ENCODE results near the gene SRR.
"Not testable (repeated sequence)": the region's sequence is repeated elsewhere in the genome, so short reads cannot be mapped to it uniquely, and the experiment has no call there.

The SRR gene

DNA sequence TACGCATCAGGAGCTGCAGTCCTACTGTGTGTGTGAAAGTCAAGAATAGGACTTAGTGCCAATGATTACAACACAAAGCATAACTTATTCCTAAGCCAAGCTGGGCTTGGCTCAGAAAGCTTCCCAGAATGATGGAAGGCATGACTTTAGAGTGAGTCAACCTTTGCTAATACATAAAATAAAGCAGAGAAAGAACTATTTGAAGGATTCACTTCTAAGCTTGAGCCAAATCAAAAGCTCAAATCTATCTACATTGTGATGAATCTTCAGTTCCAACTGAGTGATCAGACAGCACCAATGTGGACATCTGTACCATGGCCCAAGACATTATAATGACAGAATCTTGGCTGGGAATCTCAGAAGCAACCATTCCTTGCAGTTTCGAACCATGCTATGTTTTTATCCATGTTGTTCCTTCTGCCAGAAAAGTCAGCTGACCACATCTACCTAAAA lies 41.6 kb upstream of the SRR start:
- Histone ChIP-seq H3K4me2 (ENCODE audit: insufficient read depth, low read length) (no peak overlapping the region), H3K79me2 (ENCODE audit: insufficient read depth, low read length) (peaks cover 54% of the 10 kb centered on the region), H3K9me3 (ENCODE audit: insufficient read depth, low read length, severe bottlenecking) (no peaks in the 10 kb centered on the region), H3K36me3 (ENCODE audit: insufficient read depth, low read length) (peaks cover 41% of the 10 kb centered on the region), H3K27ac (ENCODE audit: low read length) (peak overlapping the region; percentile 5; the same call in 1 of the 2 replicates), H3K27me3 (ENCODE audit: insufficient read depth, low read length, poor library complexity) (no peaks in the 10 kb centered on the region), H4K20me1 (ENCODE audit: insufficient read depth, low read length) (no peaks in the 10 kb centered on the region), H3K9ac (ENCODE audit: low read depth, low read length) (no peak overlapping the region), H2AFZ (ENCODE audit: low read depth, low read length) (no peak overlapping the region), H3K4me1 (ENCODE audit: insufficient read depth, low read length) (peaks cover 45% of the 10 kb centered on the region), H3K4me3 (ENCODE audit: low read depth in 1 of 2, low read length in 2 of 2) (no peak overlapping the region)
- no peak for DNase-seq
- ATAC-seq (ENCODE audit: insufficient read depth, low read depth), result no peak
- TF ChIP-seq, protein P1, sequence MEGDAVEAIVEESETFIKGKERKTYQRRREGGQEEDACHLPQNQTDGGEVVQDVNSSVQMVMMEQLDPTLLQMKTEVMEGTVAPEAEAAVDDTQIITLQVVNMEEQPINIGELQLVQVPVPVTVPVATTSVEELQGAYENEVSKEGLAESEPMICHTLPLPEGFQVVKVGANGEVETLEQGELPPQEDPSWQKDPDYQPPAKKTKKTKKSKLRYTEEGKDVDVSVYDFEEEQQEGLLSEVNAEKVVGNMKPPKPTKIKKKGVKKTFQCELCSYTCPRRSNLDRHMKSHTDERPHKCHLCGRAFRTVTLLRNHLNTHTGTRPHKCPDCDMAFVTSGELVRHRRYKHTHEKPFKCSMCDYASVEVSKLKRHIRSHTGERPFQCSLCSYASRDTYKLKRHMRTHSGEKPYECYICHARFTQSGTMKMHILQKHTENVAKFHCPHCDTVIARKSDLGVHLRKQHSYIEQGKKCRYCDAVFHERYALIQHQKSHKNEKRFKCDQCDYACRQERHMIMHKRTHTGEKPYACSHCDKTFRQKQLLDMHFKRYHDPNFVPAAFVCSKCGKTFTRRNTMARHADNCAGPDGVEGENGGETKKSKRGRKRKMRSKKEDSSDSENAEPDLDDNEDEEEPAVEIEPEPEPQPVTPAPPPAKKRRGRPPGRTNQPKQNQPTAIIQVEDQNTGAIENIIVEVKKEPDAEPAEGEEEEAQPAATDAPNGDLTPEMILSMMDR (IDR thresholded peaks at IDR 0.05; ENCODE audit: borderline replicate concordance, extremely low read depth, low read length, poor library complexity, severe bottlenecking), result no peak
- TF ChIP-seq EZH2 (IDR thresholded peaks at IDR 0.05; ENCODE audit: borderline replicate concordance, low read depth, low read length, severe bottlenecking), result no peak

DNA sequence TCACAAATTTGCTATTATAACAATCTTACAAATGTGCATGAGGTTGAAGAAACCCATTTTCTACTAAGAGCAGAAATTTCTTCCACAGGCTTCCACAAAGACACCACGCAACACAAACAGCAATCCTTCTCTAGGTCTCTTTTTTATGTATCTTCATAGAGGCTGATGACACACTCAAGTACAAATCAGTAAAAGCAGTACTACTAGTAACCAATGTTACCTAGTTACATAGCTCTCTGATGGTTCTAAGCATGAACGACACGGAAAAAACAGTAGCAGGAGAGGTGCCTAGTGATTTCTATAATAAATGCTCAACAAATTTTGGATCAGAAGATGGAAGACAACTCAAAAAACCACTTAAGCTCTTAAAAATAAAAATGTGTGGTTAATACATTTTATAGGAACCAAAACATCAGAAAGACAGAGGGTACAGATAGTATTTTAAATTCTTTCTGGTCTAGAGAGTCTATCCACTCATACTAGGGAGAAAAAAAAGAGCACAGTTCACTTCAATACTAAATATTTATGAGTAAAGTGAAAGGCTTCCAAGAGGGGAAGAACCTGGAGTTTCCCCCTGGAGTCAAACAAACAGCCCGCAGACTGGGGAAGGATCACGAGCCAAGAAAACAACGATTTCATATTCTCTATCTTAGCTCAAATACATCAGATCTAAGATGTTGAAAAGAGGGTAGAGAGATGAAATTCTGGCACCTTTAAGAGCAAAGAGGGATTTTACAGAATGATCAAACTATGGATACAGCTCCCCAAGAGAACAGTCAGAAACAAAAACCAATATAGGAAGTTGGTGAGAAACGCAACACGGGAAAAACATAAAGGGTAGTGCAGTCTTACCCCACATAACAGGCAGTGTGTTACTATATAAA lies 40.3 kb upstream of the SRR start:
- Histone ChIP-seq H3K4me3 (ENCODE audit: low read depth in 1 of 2, low read length in 2 of 2) (no peak overlapping the region), H2AFZ (ENCODE audit: low read depth, low read length) (no peak overlapping the region), H3K27me3 (ENCODE audit: insufficient read depth, low read length, poor library complexity) (no peaks in the 10 kb centered on the region), H3K9ac (ENCODE audit: low read depth, low read length) (no peak overlapping the region), H3K27ac (ENCODE audit: low read length) (peak overlapping the region; percentile 56; the same call in 1 of the 2 replicates), H3K4me2 (ENCODE audit: insufficient read depth, low read length) (no peak overlapping the region), H4K20me1 (ENCODE audit: insufficient read depth, low read length) (no peaks in the 10 kb centered on the region), H3K4me1 (ENCODE audit: insufficient read depth, low read length) (peaks cover 57% of the 10 kb centered on the region), H3K36me3 (ENCODE audit: insufficient read depth, low read length) (peaks cover 37% of the 10 kb centered on the region), H3K79me2 (ENCODE audit: insufficient read depth, low read length) (peaks cover 52% of the 10 kb centered on the region), H3K9me3 (ENCODE audit: insufficient read depth, low read length, severe bottlenecking) (no peaks in the 10 kb centered on the region)
- DNase-seq (no peak), ATAC-seq (ENCODE audit: insufficient read depth, low read depth) (no peak)
- TF ChIP-seq, protein P1 (IDR thresholded peaks at IDR 0.05; ENCODE audit: borderline replicate concordance, extremely low read depth, low read length, poor library complexity, severe bottlenecking), result no peak
- TF ChIP-seq EZH2 (IDR thresholded peaks at IDR 0.05; ENCODE audit: borderline replicate concordance, low read depth, low read length, severe bottlenecking), result no peak

DNA sequence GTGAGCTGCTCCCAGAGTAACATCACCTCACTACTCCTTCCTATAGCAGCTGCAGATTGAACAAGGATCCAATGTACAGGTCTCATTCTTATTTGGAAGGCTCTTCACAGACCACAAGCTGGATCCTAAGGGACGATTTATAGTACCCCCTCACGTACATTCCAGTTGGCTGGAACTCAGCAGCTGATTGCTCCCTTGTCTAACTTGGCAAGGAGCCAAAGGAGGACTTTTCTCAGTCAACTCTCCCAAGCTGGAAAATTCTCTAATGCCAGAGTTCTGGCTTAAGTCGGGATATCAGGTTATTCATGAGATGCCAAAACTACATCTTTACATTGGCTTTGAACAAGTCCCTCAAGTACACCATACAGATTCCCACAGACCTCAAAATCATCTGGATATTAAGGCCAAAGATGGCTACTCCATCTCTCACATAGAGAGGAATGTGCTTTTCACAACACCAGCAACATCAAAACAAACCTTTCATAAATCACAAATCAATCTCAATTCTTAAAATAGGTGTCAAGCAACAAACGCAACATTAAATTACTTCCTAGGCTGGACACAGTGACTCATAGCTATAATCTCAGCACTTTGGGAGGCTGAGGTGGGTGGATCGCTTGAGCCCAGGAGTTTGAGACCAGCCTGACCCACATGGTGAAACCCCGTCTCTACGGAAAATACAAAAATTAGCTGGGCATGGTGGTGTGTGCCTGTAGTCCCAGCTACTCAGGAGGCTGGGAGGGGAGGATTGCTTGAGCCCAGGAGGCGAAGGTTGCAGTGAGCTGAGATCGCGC lies 39.5 kb upstream of the SRR start:
- no peaks in the 10 kb centered on the region for H3K27me3 ChIP-seq (ENCODE audit: insufficient read depth, low read length, poor library complexity)
- no peak for ATAC-seq (ENCODE audit: insufficient read depth, low read depth)
- H3K4me1 ChIP-seq (ENCODE audit: insufficient read depth, low read length), result peaks cover 56% of the 10 kb centered on the region
- no peak for DNase-seq
- H2AFZ ChIP-seq (ENCODE audit: low read depth, low read length), result no peak overlapping the region
- peaks cover 45% of the 10 kb centered on the region for H3K79me2 ChIP-seq (ENCODE audit: insufficient read depth, low read length)
- H3K4me2 ChIP-seq (ENCODE audit: insufficient read depth, low read length), result no peak overlapping the region
- H3K9ac ChIP-seq (ENCODE audit: low read depth, low read length), result no peak overlapping the region
- H4K20me1 ChIP-seq (ENCODE audit: insufficient read depth, low read length), result no peaks in the 10 kb centered on the region
- no peaks in the 10 kb centered on the region for H3K9me3 ChIP-seq (ENCODE audit: insufficient read depth, low read length, severe bottlenecking)
- peak overlapping the region; percentile 56; the same call in 1 of the 2 replicates for H3K27ac ChIP-seq (ENCODE audit: low read length)
- peaks cover 37% of the 10 kb centered on the region for H3K36me3 ChIP-seq (ENCODE audit: insufficient read depth, low read length)
- TF ChIP-seq, protein P1 (IDR thresholded peaks at IDR 0.05; ENCODE audit: borderline replicate concordance, extremely low read depth, low read length, poor library complexity, severe bottlenecking), result no peak
- no peak for TF ChIP-seq EZH2 (IDR thresholded peaks at IDR 0.05; ENCODE audit: borderline replicate concordance, low read depth, low read length, severe bottlenecking)
- no peak overlapping the region for H3K4me3 ChIP-seq (ENCODE audit: low read depth in 1 of 2, low read length in 2 of 2)

DNA sequence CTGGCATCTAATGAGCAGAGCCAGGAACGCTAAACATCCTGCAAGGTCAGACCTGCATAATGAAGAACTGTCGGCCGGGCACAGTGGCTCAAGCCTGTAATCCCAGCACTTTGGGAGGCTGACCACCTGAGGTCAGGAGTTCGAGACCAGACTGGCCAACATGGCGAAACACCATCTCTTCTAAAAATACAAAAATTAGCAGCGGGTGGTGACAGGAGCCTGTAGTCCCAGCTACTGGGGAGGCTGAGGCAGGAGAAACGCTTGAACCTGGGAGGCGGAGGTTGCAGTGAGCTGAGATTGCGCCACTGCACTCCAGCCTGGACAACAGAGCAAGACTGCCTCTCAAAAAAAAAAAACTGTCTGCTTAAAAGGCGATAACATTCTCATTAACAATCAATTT lies 38.6 kb upstream of the SRR start:
- Histone ChIP-seq H3K27ac (ENCODE audit: low read length) (peak overlapping the region; percentile 93), H3K4me2 (ENCODE audit: insufficient read depth, low read length) (peak overlapping the region; percentile 67), H3K9ac (ENCODE audit: low read depth, low read length) (peak overlapping the region; percentile 54), H3K4me1 (ENCODE audit: insufficient read depth, low read length) (peaks cover 47% of the 10 kb centered on the region), H3K4me3 (ENCODE audit: low read depth in 1 of 2, low read length in 2 of 2) (peak overlapping the region in 1 of 2 experiments; percentile 53; a peak in 2 of 4 replicates), H3K36me3 (ENCODE audit: insufficient read depth, low read length) (peaks cover 38% of the 10 kb centered on the region), H3K79me2 (ENCODE audit: insufficient read depth, low read length) (peaks cover 48% of the 10 kb centered on the region)
- DNase-seq; H2AFZ ChIP-seq (ENCODE audit: low read depth, low read length); H3K9me3 ChIP-seq (ENCODE audit: insufficient read depth, low read length, severe bottlenecking); ATAC-seq (ENCODE audit: insufficient read depth, low read depth); H3K27me3 ChIP-seq (ENCODE audit: insufficient read depth, low read length, poor library complexity); H4K20me1 ChIP-seq (ENCODE audit: insufficient read depth, low read length): not testable (repeated sequence)

Measured in DND-41 (cell line).